ENCODE measurements around the gene SIL1. TPM values are rescaled to one million over a fixed set of nuclear protein-coding genes. Genes with fewer than 3 reads are reported as not detected.

The SIL1 gene
- total RNA-seq, 1 donor from 2014 or later: 29.9 TPM

DNA sequence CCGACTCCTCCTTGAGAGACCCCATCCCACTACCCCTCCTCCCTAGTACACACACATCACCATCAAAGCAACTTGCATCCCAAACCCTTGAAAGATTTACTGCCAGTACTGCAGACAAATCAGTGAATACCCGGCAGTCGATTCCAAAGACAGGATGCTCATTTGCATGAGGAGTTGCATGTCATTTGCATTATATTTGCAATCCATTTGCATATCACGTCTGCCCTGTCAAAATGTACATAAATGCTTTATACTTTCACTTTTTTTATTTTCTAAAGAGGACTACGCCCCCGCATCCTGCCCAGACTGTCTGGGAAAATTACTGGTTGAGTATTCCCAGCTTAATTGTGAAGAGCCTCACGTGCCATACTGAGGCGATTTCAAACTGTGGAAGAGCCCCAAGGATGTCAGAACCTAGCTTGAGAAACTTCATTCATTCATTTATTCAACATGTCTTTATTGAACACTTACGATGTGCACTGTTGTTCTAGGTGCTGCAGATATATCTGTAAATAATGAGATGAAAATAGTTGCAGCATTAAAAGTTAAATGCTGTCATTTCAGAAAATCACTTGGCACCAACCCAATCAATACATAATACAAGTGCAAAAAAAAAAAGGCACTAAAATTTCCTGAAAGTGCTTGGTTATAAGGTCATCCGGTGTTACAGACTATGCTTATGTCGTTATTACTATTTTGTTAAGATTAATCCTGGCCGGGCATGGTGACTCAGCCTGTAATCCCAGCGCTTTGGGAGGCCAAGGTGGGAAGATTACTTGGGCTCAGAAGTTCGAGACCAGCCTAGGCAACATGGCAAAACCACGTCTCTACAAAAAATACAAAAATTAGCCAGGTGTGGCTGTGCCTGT lies 17.2 kb upstream of the SIL1 start:
- H3K4me3 ChIP-seq (ENCODE audit: low read depth, low read length): no peak overlapping the region
- no peaks in the 10 kb centered on the region for H3K27me3 ChIP-seq (ENCODE audit: control insufficient read depth, insufficient read depth, low read length)
- TF ChIP-seq CTCF (IDR thresholded peaks at IDR 0.05; ENCODE audit: insufficient read depth, low read length, poor library complexity, severe bottlenecking): no peak
- DNase-seq (ENCODE audit: low read depth): no peak
- H3K36me3 ChIP-seq (ENCODE audit: control insufficient read depth, insufficient read depth, low read length): no peaks in the 10 kb centered on the region

DNA sequence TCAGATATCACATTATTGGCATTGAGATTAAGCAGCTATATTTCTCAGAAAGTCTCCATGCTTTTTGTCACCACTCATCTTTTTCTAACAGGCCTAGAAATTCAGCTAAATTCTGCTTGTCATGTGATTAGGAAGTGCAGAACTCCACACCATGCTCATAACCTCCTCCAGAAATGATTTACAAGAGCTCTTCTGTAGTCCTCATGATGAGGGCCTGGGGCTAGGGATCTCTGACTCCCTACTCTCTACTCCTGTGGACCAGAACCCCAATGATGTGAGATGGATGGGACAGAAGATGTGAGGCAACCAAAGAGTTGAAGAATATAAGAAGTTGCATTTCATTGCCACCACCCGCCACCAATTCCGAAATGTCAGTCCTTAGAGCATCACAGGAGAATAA lies 16.5 kb upstream of the SIL1 start:
- TF ChIP-seq CTCF (IDR thresholded peaks at IDR 0.05; ENCODE audit: insufficient read depth, low read length, poor library complexity, severe bottlenecking): no peak
- DNase-seq (ENCODE audit: low read depth): no peak

GRCh38 chr5:139212906-139213305 lies 14.7 kb upstream of the SIL1 start:
- Histone ChIP-seq H3K4me3 (ENCODE audit: low read depth, low read length) (no peak overlapping the region), H3K36me3 (ENCODE audit: control insufficient read depth, insufficient read depth, low read length) (no peaks in the 10 kb centered on the region), H3K27me3 (ENCODE audit: control insufficient read depth, insufficient read depth, low read length) (no peaks in the 10 kb centered on the region)
- DNase-seq (ENCODE audit: low read depth): no peak
- no peak for TF ChIP-seq CTCF (IDR thresholded peaks at IDR 0.05; ENCODE audit: insufficient read depth, low read length, poor library complexity, severe bottlenecking)

More for the DNA sequence above, 16.5 kb upstream of the SIL1 start:
- no peaks in the 10 kb centered on the region for H3K27me3 ChIP-seq (ENCODE audit: control insufficient read depth, insufficient read depth, low read length)
- H3K36me3 ChIP-seq (ENCODE audit: control insufficient read depth, insufficient read depth, low read length): no peaks in the 10 kb centered on the region
- H3K4me3 ChIP-seq (ENCODE audit: low read depth, low read length): no peak overlapping the region

- Histone ChIP-seq H3K36me3 (ENCODE audit: control insufficient read depth, insufficient read depth, low read length) (no peaks in the 10 kb centered on the region), H3K27me3 (ENCODE audit: control insufficient read depth, insufficient read depth, low read length) (no peaks in the 10 kb centered on the region), H3K4me3 (ENCODE audit: low read depth, low read length) (no peak overlapping the region)
- no peak for TF ChIP-seq CTCF (IDR thresholded peaks at IDR 0.05; ENCODE audit: insufficient read depth, low read length, poor library complexity, severe bottlenecking)
- no peak for DNase-seq (ENCODE audit: low read depth)
These were observed 14.3 kb upstream of the SIL1 start for GRCh38 chr5:139212486-139212885.

DNA sequence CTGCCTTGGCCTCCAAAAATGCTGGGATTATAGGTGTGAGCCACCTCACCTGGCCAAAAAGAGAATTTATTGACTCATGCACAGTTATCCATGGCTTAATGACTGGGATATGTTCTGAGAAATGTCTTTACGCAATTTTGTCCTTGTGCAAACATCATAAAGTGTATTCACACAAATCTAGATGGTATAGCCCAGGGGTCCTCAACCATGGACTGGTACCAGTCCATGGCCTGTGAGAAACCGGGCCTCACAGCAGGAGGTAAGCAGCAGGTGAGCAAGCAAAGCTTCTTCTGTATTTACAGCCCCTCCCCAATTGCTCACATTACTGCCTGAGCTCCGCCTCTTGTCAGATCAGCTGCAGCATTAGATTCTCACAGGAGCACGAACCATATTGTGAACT lies 12.4 kb upstream of the SIL1 start:
- no peak for TF ChIP-seq CTCF (IDR thresholded peaks at IDR 0.05; ENCODE audit: insufficient read depth, low read length, poor library complexity, severe bottlenecking)
- DNase-seq (ENCODE audit: low read depth): no peak
- H3K36me3 ChIP-seq (ENCODE audit: control insufficient read depth, insufficient read depth, low read length): no peaks in the 10 kb centered on the region
- no peaks in the 10 kb centered on the region for H3K27me3 ChIP-seq (ENCODE audit: control insufficient read depth, insufficient read depth, low read length)
- H3K4me3 ChIP-seq (ENCODE audit: low read depth, low read length): no peak overlapping the region
